Breast epithelium (tissue), 4 donors: Measurements from ENCODE around the gene SOS1. TPM values are rescaled to one million over a fixed set of nuclear protein-coding genes. Genes with fewer than 3 reads are reported as not detected.

Experiments used
- DNase-seq, 2 donors: peaks; one replicate each; pipeline ENCODE4 v3.0.0-alpha.2; 2019; ENCODE audit warnings: low spot score in 2 of 2
- H3K27ac ChIP-seq, 2 donors: fragments of 200-600 bp; sonication (generic) in 1 of 2; one replicate each; pipeline ENCODE4 v1.5.1; 2016 to 2019; ENCODE audit warnings: mild to moderate bottlenecking in 1 of 2
- H3K27me3 ChIP-seq, 2 donors: fragments of 200-600 bp; sonication (generic) in 1 of 2; one replicate each; pipeline versions ENCODE4 v1.5.1 to v1.6.0; 2017 to 2019; ENCODE audit warnings: control low read depth in 1 of 2, mild to moderate bottlenecking in 1 of 2
- H3K36me3 ChIP-seq: fragments of 200-600 bp; one replicate; pipeline ENCODE4 v1.5.1; 2019
- H3K4me1 ChIP-seq, 2 donors: fragments of 200-600 bp; sonication (generic); one replicate each; pipeline ENCODE4 v1.5.1; 2016 to 2019; ENCODE audit warnings: control low read depth in 1 of 2
- H3K4me3 ChIP-seq, 3 donors: fragments of 200-600 bp; sonication (generic); 1 replicate in 2 of 3; 2 replicates in 1 of 3; pipeline ENCODE4 v1.5.1; 2016 to 2019; ENCODE audit warnings: mild to moderate bottlenecking in 3 of 3, moderate library complexity in 2 of 3
- H3K9me3 ChIP-seq, 2 donors: fragments of 200-600 bp; sonication (generic) in 1 of 2; one replicate each; pipeline ENCODE4 v1.5.1; 2016 to 2019; ENCODE audit warnings: control low read depth in 1 of 2
- CTCF ChIP-seq, 3 donors: fragments of 450-650 bp; IDR thresholded peaks; one replicate each; pipeline ENCODE4 v1.5.1; 2016 to 2017; ENCODE audit warnings: antibody characterized with exemption in 3 of 3, mild to moderate bottlenecking in 3 of 3, moderate library complexity in 3 of 3
- POLR2A ChIP-seq: fragments of 450-650 bp; IDR thresholded peaks from one replicate; pipeline ENCODE4 v1.6.1; 2016; ENCODE audit warnings: antibody characterized with exemption, mild to moderate bottlenecking, moderate library complexity
- POLR2AphosphoS5 ChIP-seq, 3 donors: sonication (generic); formaldehyde crosslinking; IDR thresholded peaks; one replicate each; pipeline ENCODE4 v1.6.1; 2017; ENCODE audit warnings: antibody characterized with exemption in 3 of 3
- intact Hi-C: fragments of 100-400 bp; cut with DNase I; formaldehyde crosslinking; loops from one replicate; pipeline ENCODE4 v1.15.1; 2023; ENCODE audit warnings: low total_unique reads
- total RNA-seq, 3 donors: library from RNA; depleted of rRNA; stranded (reverse); fragments of >200 nt; gene quantifications; one replicate each; pipeline ENCODE4 v1.1.0, GENCODE V29; 2016

Gene SOS1
- total RNA-seq, 3 donors from 2014 or later: 33.4 to 49.0 (median 37.0) TPM

GRCh38 chr2:39069136-39069515 lies 51.7 kb downstream of the SOS1 start:
- no peak for TF ChIP-seq POLR2AphosphoS5 (IDR thresholded peaks at IDR 0.05)
- no peak for TF ChIP-seq CTCF (IDR thresholded peaks at IDR 0.05)
- TF ChIP-seq POLR2A: no peak
- DNase-seq: no peak
- Histone ChIP-seq H3K4me3 (no peak overlapping the region), H3K27me3 (no peaks in the 10 kb centered on the region), H3K9me3 (no peaks in the 10 kb centered on the region), H3K36me3 (no peaks in the 10 kb centered on the region), H3K4me1 (no peaks in the 10 kb centered on the region), H3K27ac (no peak overlapping the region)
- intact Hi-C loops: no loop called here

GRCh38 chr2:39068299-39069135 lies 52.3 kb downstream of the SOS1 start:
- intact Hi-C loops: no loop called here
- H3K4me1 ChIP-seq: no peaks in the 10 kb centered on the region
- no peak overlapping the region for H3K27ac ChIP-seq
- DNase-seq: no peak
- H3K36me3 ChIP-seq: no peaks in the 10 kb centered on the region
- TF ChIP-seq POLR2A (no peak), CTCF (IDR thresholded peaks at IDR 0.05) (no peak), POLR2AphosphoS5 (IDR thresholded peaks at IDR 0.05) (no peak)
- H3K9me3 ChIP-seq: no peaks in the 10 kb centered on the region
- H3K4me3 ChIP-seq: no peak overlapping the region
- no peaks in the 10 kb centered on the region for H3K27me3 ChIP-seq

GRCh38 chr2:39065616-39066015 lies 55.2 kb downstream of the SOS1 start:
- no peak for TF ChIP-seq POLR2A
- TF ChIP-seq CTCF (IDR thresholded peaks at IDR 0.05): no peak
- Histone ChIP-seq H3K9me3 (no peaks in the 10 kb centered on the region), H3K27ac (no peak overlapping the region), H3K4me1 (no peaks in the 10 kb centered on the region), H3K4me3 (no peak overlapping the region), H3K27me3 (no peaks in the 10 kb centered on the region), H3K36me3 (no peaks in the 10 kb centered on the region)
- intact Hi-C loops: no loop called here
- no peak for DNase-seq

GRCh38 chr2:39062320-39062719 lies 58.5 kb downstream of the SOS1 start:
- Histone ChIP-seq H3K27ac (no peak overlapping the region), H3K4me3 (no peak overlapping the region), H3K36me3 (no peaks in the 10 kb centered on the region), H3K27me3 (no peaks in the 10 kb centered on the region), H3K9me3 (no peaks in the 10 kb centered on the region), H3K4me1 (no peaks in the 10 kb centered on the region)
- intact Hi-C loops: no loop called here
- no peak for DNase-seq
- TF ChIP-seq POLR2A (no peak), CTCF (IDR thresholded peaks at IDR 0.05) (no peak), POLR2AphosphoS5 (IDR thresholded peaks at IDR 0.05) (no peak)

- Histone ChIP-seq H3K36me3 (no peaks in the 10 kb centered on the region), H3K9me3 (no peaks in the 10 kb centered on the region), H3K27me3 (no peaks in the 10 kb centered on the region), H3K27ac (no peak overlapping the region), H3K4me3 (no peak overlapping the region), H3K4me1 (no peaks in the 10 kb centered on the region)
- intact Hi-C loops: no loop called here
- DNase-seq: no peak
- no peak for TF ChIP-seq POLR2AphosphoS5 (IDR thresholded peaks at IDR 0.05)
- TF ChIP-seq CTCF (IDR thresholded peaks at IDR 0.05): no peak
- TF ChIP-seq POLR2A: no peak
These were observed 59.6 kb downstream of the SOS1 start for GRCh38 chr2:39061280-39061679.
